GM21367 (cell line): ENCODE data around the gene CARD10.
"Not testable (repeated sequence)": the region's sequence is repeated elsewhere in the genome, so short reads cannot be mapped to it uniquely, and the experiment has no call there.

Experiments used
- ATAC-seq: cut with Tn5 transposase; IDR thresholded peaks from one replicate; pipeline ENCODE4 v1.9.1; 2021; ENCODE audit not compliant: unreplicated experiment

Gene CARD10

DNA sequence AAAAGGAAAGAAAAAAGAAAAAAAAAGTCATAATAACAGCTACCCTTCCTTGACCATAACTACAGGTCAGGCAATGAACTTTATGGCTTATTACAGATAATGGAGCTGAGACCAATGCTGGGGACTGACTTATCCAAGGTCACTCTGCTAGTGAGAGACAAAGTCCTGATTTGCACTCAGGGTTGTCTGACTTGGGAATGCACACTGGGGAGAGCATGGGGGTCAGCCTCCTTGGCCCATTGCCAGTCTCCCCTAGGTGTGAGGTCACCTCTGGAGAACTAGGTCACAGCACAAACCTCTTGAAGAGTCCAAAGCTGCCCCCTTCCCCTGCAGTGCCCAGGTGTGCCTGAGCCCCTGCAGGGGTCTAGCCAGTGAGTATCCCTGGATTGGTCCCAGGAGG lies 35.8 kb upstream of the CARD10 start:
- ATAC-seq = no peak

GRCh38 chr22:37553725-37554124 lies 34.5 kb upstream of the CARD10 start:
- ATAC-seq = no peak

DNA sequence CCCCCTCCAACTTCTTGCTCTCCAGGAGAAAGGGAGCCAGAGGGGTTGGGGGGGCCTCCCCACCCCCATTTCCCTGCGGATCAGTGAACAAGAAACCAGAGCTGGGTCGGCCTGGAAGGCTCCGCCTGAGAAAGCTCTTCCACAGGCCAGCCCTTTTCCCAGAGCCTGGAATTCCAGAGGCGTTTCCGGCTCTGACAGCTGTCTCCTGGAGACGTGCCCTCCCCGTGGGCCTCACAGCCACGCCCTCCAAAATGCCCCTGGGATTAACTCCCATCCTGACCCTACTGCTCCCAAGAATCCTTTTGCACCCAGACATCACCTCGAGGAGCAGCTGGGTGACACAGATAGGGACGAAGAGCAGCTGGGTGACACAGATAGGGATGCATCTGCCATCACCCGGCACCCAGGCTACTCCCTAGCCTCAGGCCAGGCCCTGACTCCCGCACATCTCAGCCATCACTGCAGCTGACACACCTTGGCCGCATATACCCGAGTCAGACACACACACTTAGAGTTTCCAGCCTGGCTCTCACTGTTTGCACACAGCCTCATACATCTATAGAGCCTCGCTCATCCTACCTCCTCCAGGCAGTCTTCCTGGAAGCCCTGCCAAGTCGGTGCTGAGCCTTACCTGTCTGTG lies 33.4 kb upstream of the CARD10 start:
- ATAC-seq = no peak

- ATAC-seq = no peak
Measured at GRCh38 chr22:37551981-37552380, 32.8 kb upstream of the CARD10 start.

- ATAC-seq = not testable (repeated sequence)
Measured at GRCh38 chr22:37550921-37551320, 31.7 kb upstream of the CARD10 start.

DNA sequence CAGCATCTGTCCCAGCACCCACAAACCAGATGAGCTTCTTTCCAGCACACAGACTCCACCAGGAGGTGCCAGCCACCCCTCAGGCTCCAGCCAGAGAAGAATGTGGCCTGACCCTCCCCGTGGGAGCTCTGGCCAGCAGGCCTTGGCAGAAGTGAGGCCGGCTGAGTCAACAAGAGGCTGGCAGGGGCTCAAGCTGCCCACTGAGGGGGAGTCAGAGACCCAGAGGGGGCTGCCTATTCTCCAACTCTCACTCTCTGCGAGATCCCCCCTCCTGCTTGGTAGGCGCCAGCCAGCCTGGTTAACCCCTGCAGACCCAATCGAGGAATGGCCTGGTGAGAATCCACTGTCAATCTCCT lies 30.5 kb upstream of the CARD10 start:
- no peak for ATAC-seq

DNA sequence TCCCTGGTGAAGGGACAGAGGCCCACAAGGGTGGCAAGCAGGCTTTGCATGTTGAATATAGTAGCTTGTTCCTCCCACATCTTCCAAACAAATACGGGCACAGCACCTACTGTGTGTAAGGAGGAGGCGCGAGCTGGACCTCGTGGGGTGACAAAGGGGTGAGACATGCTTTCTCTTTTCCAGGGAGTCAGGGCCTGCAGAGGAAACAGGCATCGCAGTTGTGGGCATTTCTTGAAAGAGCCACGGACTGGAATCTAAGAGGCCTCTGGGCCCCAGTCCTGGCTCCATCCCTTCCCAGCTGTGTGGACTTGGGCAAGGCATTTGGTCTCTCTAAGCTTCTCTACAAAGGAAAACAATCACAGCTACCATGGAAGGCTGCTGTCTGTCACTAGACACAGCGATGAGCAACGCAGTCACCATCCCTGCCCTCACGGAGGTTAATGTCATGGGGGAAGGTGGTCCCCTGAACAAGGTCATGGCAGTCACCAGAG lies 28.1 kb upstream of the CARD10 start:
- ATAC-seq = no peak

DNA sequence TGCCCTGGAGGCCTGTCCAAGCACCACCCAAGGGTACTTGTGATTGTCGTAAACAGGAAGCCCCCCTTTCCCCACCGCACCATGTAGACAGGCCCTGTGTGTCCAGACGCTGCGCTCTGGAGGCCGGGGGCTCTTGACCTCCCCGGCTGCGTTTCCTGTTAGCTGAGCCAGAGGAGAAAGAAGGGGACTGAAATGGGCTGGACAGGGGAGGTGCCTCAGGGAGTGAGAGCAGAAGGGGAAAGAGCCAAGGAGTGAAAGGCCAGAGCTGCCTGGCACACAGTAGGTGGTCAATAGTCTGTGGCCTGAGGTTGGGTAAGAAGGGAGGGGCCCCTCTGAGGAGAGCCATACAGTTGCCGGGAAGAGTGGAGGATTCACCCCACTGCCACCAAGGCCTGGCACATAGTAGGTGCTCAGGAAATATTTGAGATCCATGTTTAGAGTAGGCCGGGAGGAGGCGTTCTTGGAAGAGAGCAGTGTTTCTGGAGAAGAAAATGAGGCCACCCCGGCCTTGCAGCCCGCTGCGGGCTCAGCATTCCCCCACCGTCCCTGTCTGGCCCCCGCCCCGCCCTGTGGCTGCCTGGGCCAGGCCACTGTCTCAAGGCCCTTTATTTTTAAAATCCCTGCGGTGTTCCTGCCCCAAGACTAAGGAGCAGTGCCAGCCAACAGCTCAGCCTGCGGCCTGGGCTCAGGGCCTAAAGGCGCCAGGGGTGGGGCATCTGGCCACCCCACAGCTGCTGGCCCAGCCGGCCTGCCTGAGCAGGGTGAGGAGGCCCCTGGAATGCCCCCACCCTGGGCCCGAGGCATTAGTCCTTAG lies 27.4 kb upstream of the CARD10 start:
- no peak for ATAC-seq

- ATAC-seq = no peak
Measured at GRCh38 chr22:37545703-37546436, 26.7 kb upstream of the CARD10 start.

DNA sequence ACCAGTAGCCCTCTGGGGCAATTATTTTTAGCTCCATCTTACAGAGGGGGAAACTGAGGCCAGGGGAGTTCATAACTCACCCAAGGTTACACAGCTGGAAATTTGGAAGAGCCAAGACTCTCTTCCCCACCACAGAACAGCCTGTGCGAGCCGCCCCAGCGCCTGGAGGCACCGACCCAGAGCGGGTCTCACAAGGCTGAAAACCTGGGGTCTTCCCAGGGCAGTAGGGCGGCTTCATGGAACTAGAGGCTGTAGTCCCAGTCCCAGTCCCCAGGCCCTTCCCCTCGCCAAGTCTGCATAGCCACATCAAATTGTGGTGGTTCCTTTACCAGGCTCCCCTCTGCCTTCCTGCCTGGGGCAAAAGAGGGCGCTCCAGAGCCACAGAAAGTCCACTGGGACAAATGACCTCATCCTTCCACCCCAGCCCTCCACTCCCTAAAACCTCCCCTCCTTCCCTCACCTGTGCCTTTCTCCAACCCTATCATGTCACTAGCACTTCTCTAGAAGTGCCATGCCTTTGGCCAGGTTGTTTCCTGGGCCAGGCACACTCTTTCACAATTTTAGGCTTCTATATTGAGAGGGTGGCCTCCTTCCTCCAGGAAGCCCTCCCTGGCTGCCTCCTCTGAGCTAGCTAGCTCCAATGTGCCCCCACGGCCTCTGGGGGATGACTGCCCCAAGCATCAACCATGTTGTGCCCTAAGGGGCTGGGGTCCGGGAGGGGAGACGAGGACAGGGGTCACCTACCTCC lies 25.9 kb upstream of the CARD10 start:
- no peak for ATAC-seq

DNA sequence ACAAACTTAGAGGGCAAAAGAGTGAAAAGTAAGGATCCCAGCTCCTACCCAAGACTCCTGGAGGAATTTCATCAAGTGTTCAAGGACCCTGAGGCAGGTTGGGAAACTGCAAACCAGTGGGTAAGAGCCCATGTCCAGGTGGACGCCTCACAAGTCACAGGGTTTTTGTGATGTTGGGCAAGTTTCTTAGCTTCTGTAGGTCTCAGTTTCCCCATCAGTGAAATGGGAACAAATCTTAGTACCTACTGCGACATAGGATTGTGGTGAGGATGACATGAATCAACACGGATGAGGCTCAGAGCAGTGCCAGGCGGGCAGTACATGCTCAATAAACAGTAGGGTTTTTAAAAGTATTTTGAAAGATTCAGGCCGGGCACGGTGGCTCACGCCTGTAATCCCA lies 23.7 kb upstream of the CARD10 start:
- ATAC-seq = no peak

- not testable (repeated sequence) for ATAC-seq
Measured at GRCh38 chr22:37542416-37542815, 23.2 kb upstream of the CARD10 start.

GRCh38 chr22:37539790-37540189 lies 20.6 kb upstream of the CARD10 start:
- not testable (repeated sequence) for ATAC-seq

- peak; percentile 66 for ATAC-seq
Measured at GRCh38 chr22:37538590-37539357, 19.6 kb upstream of the CARD10 start.

DNA sequence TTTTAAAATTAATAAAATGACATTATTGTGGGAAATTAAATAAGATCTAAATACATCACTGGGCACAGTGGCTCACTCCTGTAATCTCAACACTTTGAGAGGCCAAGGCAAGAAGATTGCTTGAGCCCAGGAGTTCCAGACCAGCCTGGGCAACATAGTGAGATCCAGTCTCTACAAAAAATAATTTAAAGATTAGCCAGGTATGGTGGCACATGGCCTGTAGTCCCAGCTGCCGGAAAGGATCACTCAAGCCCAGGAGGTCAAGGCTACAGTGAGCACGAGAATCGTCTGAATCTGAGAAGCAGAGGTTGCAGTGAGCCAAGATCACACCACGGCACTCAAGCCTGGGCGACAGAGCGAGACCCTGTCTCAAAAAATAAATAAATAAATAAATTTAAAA lies 15.9 kb upstream of the CARD10 start:
- ATAC-seq = no peak

DNA sequence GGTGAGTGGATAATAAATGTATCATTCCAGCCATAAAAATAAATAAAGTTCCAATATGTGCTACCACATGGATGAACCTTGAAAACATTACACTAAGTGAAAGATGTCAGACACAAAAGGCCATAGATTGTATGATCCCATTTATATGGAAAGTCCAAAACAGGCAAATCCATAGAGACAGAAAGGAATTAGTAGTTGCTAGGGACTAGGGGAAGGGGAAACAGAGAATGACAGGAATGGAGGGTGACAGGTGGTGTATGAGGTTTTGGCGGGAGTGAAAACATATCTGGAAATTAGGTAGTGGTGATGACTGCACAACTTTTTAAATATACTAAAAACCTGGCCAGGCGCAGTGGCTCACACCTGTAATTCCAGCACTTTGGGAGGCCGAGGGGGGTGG lies 15.2 kb upstream of the CARD10 start:
- no peak for ATAC-seq

- ATAC-seq = no peak
Measured at GRCh38 chr22:37533995-37534394, 14.8 kb upstream of the CARD10 start.

- ATAC-seq = no peak
Measured at GRCh38 chr22:37529652-37530345, 10.6 kb upstream of the CARD10 start.

- ATAC-seq = not testable (repeated sequence)
Measured at GRCh38 chr22:37527952-37528351, 8.7 kb upstream of the CARD10 start.
